HS-5 (cell line): ENCODE data around the gene PDE1C.
"Not testable (repeated sequence)": the region's sequence is repeated elsewhere in the genome, so short reads cannot be mapped to it uniquely, and the experiment has no call there.

Experiments used
- DNase-seq: peaks from one replicate; pipeline ENCODE4 v3.0.0-alpha.2; 2012; ENCODE audit warnings: low read depth

Gene PDE1C

GRCh38 chr7:32043688-32044087, 26.5 kb downstream of the PDE1C start:
- DNase-seq, result peak; percentile 35

- no peak for DNase-seq
Measured at GRCh38 chr7:32042900-32043299, 27.3 kb downstream of the PDE1C start.

GRCh38 chr7:32039000-32039756, 31.0 kb downstream of the PDE1C start:
- no peak for DNase-seq

GRCh38 chr7:32037650-32038198, 32.5 kb downstream of the PDE1C start:
- no peak for DNase-seq

- peak; percentile 19 for DNase-seq
Measured at GRCh38 chr7:32036557-32036956, 33.6 kb downstream of the PDE1C start.

GRCh38 chr7:32034052-32034451, 36.2 kb downstream of the PDE1C start:
- no peak for DNase-seq

- DNase-seq, result no peak
Measured at GRCh38 chr7:32033006-32033405, 37.2 kb downstream of the PDE1C start.

GRCh38 chr7:32032211-32032610, 38.0 kb downstream of the PDE1C start:
- no peak for DNase-seq

- peak; percentile 6 for DNase-seq
Measured at GRCh38 chr7:32030904-32031692, 39.1 kb downstream of the PDE1C start.

- no peak for DNase-seq
Measured at GRCh38 chr7:32026083-32026425, 44.2 kb downstream of the PDE1C start.

GRCh38 chr7:32025381-32026082, 44.7 kb downstream of the PDE1C start:
- DNase-seq, result no peak

- DNase-seq, result peak; percentile 38
Measured at GRCh38 chr7:32023376-32023775, 46.8 kb downstream of the PDE1C start.

- DNase-seq, result no peak
Measured at GRCh38 chr7:32022966-32023365, 47.2 kb downstream of the PDE1C start.

GRCh38 chr7:32020551-32021159, 49.6 kb downstream of the PDE1C start:
- no peak for DNase-seq

GRCh38 chr7:32018845-32019578, 51.2 kb downstream of the PDE1C start:
- DNase-seq, result no peak

- DNase-seq, result no peak
Measured at GRCh38 chr7:32015133-32015532, 55.1 kb downstream of the PDE1C start.

- DNase-seq, result not testable (repeated sequence)
Measured at GRCh38 chr7:32013471-32013870, 56.7 kb downstream of the PDE1C start.

- no peak for DNase-seq
Measured at GRCh38 chr7:32005577-32005976, 64.6 kb downstream of the PDE1C start.

GRCh38 chr7:32001948-32002347, 68.3 kb downstream of the PDE1C start:
- DNase-seq, result no peak

- DNase-seq, result no peak
Measured at GRCh38 chr7:31997423-31997822, 72.8 kb downstream of the PDE1C start.

GRCh38 chr7:31995134-31995533, 75.1 kb downstream of the PDE1C start:
- DNase-seq, result no peak
